OCI-LY3 (cell line): ENCODE data around the gene SPOP.

ENCODE experiments used
- H2AFZ ChIP-seq: fragments of 200-600, 300-600 bp; shearing (Covaris generic); 2 replicates; pipeline ENCODE4 v1.6.0; 2014; ENCODE audit warnings: antibody characterized with exemption, low read depth, low read length
- H3K27ac ChIP-seq: fragments of 200-600, 300-600 bp; sonication (generic); 2 replicates; pipeline ENCODE4 v1.5.1; 2014; ENCODE audit warnings: mild to moderate bottlenecking, low read length, moderate library complexity, mixed read lengths
- H3K27me3 ChIP-seq: fragments of 200-600, 300-600 bp; sonication (generic); 2 replicates; pipeline ENCODE4 v1.6.1; 2014; ENCODE audit warnings: low read depth, low read length, mixed read lengths
- H3K36me3 ChIP-seq: fragments of 200-600, 300-600 bp; sonication (generic); replicated peaks from 2 replicates; pipeline ENCODE3; 2014; ENCODE audit warnings: low read depth, low read length, mixed read lengths
- H3K4me1 ChIP-seq: fragments of 300-600, 200-600 bp; sonication (generic); 2 replicates; pipeline ENCODE4 v1.6.1; 2014; ENCODE audit warnings: low read length, mixed read lengths
- H3K4me2 ChIP-seq: fragments of 200-600, 300-600 bp; sonication (generic); 2 replicates; pipeline ENCODE4 v1.6.1; 2014; ENCODE audit warnings: low read length, mixed read lengths
- H3K4me3 ChIP-seq: fragments of 300-600, 200-600 bp; sonication (generic); 2 replicates; pipeline ENCODE4 v1.5.1; 2014; ENCODE audit warnings: antibody characterized with exemption, mild to moderate bottlenecking, low read length, moderate library complexity
- H3K79me2 ChIP-seq: fragments of 300-600, 200-600 bp; shearing (Covaris generic); 2 replicates; pipeline ENCODE4 v1.6.1; 2014; ENCODE audit warnings: mild to moderate bottlenecking, low read length, mixed read lengths
- H3K9ac ChIP-seq: fragments of 300-600, 200-600 bp; shearing (Covaris generic); 2 replicates; pipeline ENCODE4 v1.6.0; 2014; ENCODE audit warnings: mild to moderate bottlenecking, low read length, moderate library complexity
- H3K9me3 ChIP-seq: fragments of 200-600, 300-600 bp; shearing (Covaris generic); 2 replicates; pipeline ENCODE4 v1.6.1; 2014; ENCODE audit warnings: low read length, mixed read lengths; ENCODE audit not compliant: insufficient read depth
- H4K20me1 ChIP-seq: fragments of 200-600, 300-600 bp; sonication (generic); 2 replicates; pipeline ENCODE4 v1.6.1; 2016; ENCODE audit warnings: low read length, mixed read lengths; ENCODE audit not compliant: insufficient read depth
- CTCF ChIP-seq: fragments of 200-600, 300-600 bp; sonication (generic); IDR thresholded peaks from 2 replicates; pipeline ENCODE4 v1.5.1; 2014; ENCODE audit warnings: antibody characterized with exemption, low read length, low read depth
- EZH2phosphoT487 ChIP-seq: fragments of 200-600 bp; shearing (Covaris generic); IDR thresholded peaks from 2 replicates; pipeline ENCODE4 v1.6.1; 2018; ENCODE audit warnings: antibody characterized with exemption, mixed run types, low read depth

Gene SPOP

DNA sequence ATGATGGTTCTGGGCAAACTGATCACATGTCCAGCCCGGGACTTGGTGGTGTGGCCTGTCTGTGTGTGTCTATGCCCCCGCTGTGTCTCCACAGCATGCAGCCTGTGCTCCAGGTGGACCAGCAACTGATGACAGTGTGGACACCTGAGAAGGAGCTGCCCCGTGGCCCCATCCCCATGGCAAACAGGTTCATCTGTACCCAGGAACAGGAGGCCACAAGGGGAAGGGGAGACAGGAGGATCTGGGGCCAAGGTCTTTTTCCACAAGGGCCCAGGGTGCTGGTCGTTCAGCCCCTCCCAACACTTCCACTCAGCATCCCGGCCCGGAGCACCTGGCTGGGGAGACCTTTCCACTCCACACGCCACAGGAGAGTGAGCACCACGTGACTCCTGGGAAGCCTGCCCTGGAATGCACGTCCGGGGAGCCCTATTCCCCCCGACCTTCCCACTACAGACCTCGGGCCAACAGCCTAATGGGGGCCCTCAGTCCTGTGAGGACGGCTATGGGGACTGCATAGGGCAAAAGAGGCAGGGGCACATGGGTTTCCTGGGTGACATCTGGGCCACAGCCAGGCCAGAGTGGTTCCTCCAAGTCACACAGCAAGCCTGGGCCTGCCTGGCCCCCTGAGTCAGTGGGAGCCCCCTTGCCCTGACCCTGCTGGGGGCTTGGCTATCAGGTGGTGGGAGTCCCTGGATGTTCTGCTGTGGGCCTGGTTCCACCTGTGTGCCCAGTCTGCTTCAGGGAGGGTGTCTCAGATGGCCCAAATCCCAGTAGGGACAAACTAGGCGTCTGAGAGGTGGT lies 123.0 kb downstream of the SPOP start:
- Histone ChIP-seq H3K4me1 (peaks cover 7% of the 10 kb centered on the region), H3K4me3 (no peak overlapping the region), H3K4me2 (no peak overlapping the region), H3K79me2 (no peaks in the 10 kb centered on the region), H2AFZ (no peak overlapping the region), H3K36me3 (no peaks in the 10 kb centered on the region), H3K9me3 (no peaks in the 10 kb centered on the region), H3K27ac (no peak overlapping the region), H3K27me3 (no peaks in the 10 kb centered on the region), H4K20me1 (no peaks in the 10 kb centered on the region), H3K9ac (no peak overlapping the region)
- TF ChIP-seq CTCF: no peak
- no peak for TF ChIP-seq EZH2phosphoT487

DNA sequence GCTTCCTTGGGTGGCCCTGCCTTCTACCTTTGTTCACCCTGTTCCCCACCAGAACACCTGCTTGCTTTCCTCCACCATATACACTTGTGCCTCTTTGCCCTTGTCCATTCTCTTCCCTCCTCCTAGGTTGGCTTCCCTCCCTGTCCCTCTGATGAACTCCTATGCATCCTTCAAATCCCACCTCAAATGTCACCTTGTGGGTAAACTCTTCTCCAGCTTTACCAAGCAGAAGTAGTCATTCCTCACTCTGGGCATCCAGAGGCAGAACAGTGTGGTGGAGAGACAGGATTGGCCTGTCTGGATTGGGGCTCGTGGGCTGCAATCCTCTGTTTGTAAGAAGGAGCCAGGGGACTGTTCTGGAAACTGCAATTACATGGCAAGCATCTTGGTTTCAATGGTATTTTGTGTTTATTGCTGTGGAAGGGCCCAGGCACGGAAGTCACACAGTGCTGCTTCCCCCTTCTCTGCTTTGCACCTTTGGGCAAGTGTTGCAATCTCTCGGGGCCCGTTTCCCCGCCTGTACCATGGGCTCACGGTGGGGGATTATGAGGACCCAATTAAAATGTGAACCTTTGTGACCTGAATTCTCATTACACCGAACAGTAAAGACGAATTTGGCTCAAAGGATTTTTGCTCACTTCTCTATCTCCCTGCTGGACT lies 124.1 kb downstream of the SPOP start:
- no peak overlapping the region for H3K27ac ChIP-seq
- no peak overlapping the region for H3K4me2 ChIP-seq
- H3K9ac ChIP-seq: no peak overlapping the region
- H3K27me3 ChIP-seq: no peaks in the 10 kb centered on the region
- H3K4me1 ChIP-seq: peaks cover 7% of the 10 kb centered on the region
- no peak overlapping the region for H3K4me3 ChIP-seq
- H3K36me3 ChIP-seq: no peaks in the 10 kb centered on the region
- H4K20me1 ChIP-seq: no peaks in the 10 kb centered on the region
- H3K9me3 ChIP-seq: no peaks in the 10 kb centered on the region
- no peaks in the 10 kb centered on the region for H3K79me2 ChIP-seq
- H2AFZ ChIP-seq: no peak overlapping the region
- no peak for TF ChIP-seq EZH2phosphoT487
- TF ChIP-seq CTCF: no peak

GRCh38 chr17:49552070-49552751 lies 125.7 kb downstream of the SPOP start:
- Histone ChIP-seq H3K4me1 (peaks cover 6% of the 10 kb centered on the region), H3K27me3 (no peaks in the 10 kb centered on the region), H4K20me1 (no peaks in the 10 kb centered on the region), H3K36me3 (no peaks in the 10 kb centered on the region), H3K4me2 (no peak overlapping the region), H3K9ac (no peak overlapping the region), H3K79me2 (no peaks in the 10 kb centered on the region), H3K27ac (no peak overlapping the region), H3K9me3 (no peaks in the 10 kb centered on the region), H2AFZ (no peak overlapping the region), H3K4me3 (no peak overlapping the region)
- TF ChIP-seq EZH2phosphoT487 (no peak), CTCF (no peak)
